Hepatocyte (in vitro differentiated cells): ENCODE data around the gene FAM222B. TPM values are rescaled to one million over a fixed set of nuclear protein-coding genes. Genes with fewer than 3 reads are reported as not detected.

Source experiments
- DNase-seq: peaks from one replicate; pipeline ENCODE4 v3.0.0-alpha.2; 2016; ENCODE audit warnings: low spot score
- H2AFZ ChIP-seq: fragments of 200-600 bp; sonication (generic); 2 replicates; pipeline ENCODE4 v1.6.0; 2016; ENCODE audit warnings: antibody characterized with exemption, mild to moderate bottlenecking
- H3K27ac ChIP-seq: fragments of 200-600 bp; sonication (generic); 2 replicates; pipeline ENCODE4 v1.5.1; 2016; ENCODE audit warnings: mild to moderate bottlenecking
- H3K27me3 ChIP-seq: fragments of 200-600 bp; sonication (generic); 2 replicates; pipeline ENCODE4 v1.6.1; 2016
- H3K36me3 ChIP-seq: fragments of 200-600 bp; sonication (generic); replicated peaks from 2 replicates; pipeline ENCODE4 v1.5.1; 2016; ENCODE audit warnings: low read depth; ENCODE audit not compliant: insufficient read depth
- H3K4me1 ChIP-seq: fragments of 200-600 bp; sonication (generic); 2 replicates; pipeline ENCODE4 v1.5.1; 2016; ENCODE audit warnings: mild to moderate bottlenecking, moderate library complexity; ENCODE audit not compliant: insufficient read depth
- H3K4me2 ChIP-seq: fragments of 200-600 bp; sonication (generic); 2 replicates; pipeline ENCODE4 v1.6.0; 2016
- H3K4me3 ChIP-seq: fragments of 200-600 bp; sonication (generic); 2 replicates; pipeline ENCODE4 v1.5.1; 2016; ENCODE audit warnings: mild to moderate bottlenecking
- H3K79me2 ChIP-seq: fragments of 200-600 bp; sonication (generic); 2 replicates; pipeline ENCODE4 v1.6.0; 2017; ENCODE audit warnings: mild to moderate bottlenecking
- H3K9me2 ChIP-seq: fragments of 200-600 bp; sonication (generic); replicated peaks from 2 replicates; pipeline ENCODE4 v1.6.0; 2017; ENCODE audit warnings: mild to moderate bottlenecking; ENCODE audit not compliant: insufficient read depth
- H3K9me3 ChIP-seq: fragments of 200-600 bp; sonication (generic); 2 replicates; pipeline ENCODE4 v1.5.1; 2016; ENCODE audit warnings: low read depth, mild to moderate bottlenecking
- H4K20me1 ChIP-seq: fragments of 200-600 bp; sonication (generic); 2 replicates; pipeline ENCODE4 v1.6.0; 2016; ENCODE audit warnings: mild to moderate bottlenecking; ENCODE audit not compliant: insufficient read depth, poor library complexity, severe bottlenecking
- CTCF ChIP-seq: fragments of 200-600 bp; sonication (generic); IDR thresholded peaks from 2 replicates; pipeline ENCODE4 v1.5.1; 2016; ENCODE audit warnings: antibody characterized with exemption, mild to moderate bottlenecking; ENCODE audit not compliant: poor library complexity
- EZH2 ChIP-seq: fragments of 200-600 bp; sonication (generic); IDR thresholded peaks from 2 replicates; pipeline ENCODE4 v1.6.1; 2016; ENCODE audit warnings: antibody characterized with exemption, mild to moderate bottlenecking, borderline replicate concordance
- EZH2phosphoT487 ChIP-seq: fragments of 200-600 bp; sonication (generic); IDR thresholded peaks from one replicate; pipeline ENCODE4 v1.6.1; 2018; ENCODE audit warnings: antibody characterized with exemption, mild to moderate bottlenecking, low read depth, moderate library complexity; ENCODE audit not compliant: unreplicated experiment, severe bottlenecking
- WGBS: methylation state at CpG from one replicate; pipeline ENCODE4 v1.1.6; 2016; ENCODE audit warnings: low lambda C conversion rate; ENCODE audit errors: missing lambda C conversion rate; 5-methylcytosine and 5-hydroxymethylcytosine counted together
- polyA plus RNA-seq: library from polyadenylated mRNA; unstranded; fragments of >200 nt; fragmentation: Nextera tagmentation; extraction: Ambion mirVana; gene quantifications from 2 replicates; pipeline ENCODE4 v1.2.1, GENCODE V29; 2016
- total RNA-seq: library from RNA; depleted of rRNA; stranded (reverse); fragments of >200 nt; gene quantifications from 2 replicates; pipeline ENCODE4 v1.2.3, GENCODE V29; 2014

Gene FAM222B
- total and polyA plus RNA-seq, 2 experiments from 2014 or later, result 7.9 to 36.0 TPM

- Histone ChIP-seq H3K4me2 (no peak overlapping the region), H3K4me3 (no peak overlapping the region), H2AFZ (no peak overlapping the region), H3K27ac (no peak overlapping the region), H3K36me3 (no peaks in the 10 kb centered on the region), H3K27me3 (no peaks in the 10 kb centered on the region), H4K20me1 (peaks cover 4% of the 10 kb centered on the region), H3K4me1 (no peaks in the 10 kb centered on the region), H3K9me2 (no peaks in the 10 kb centered on the region), H3K9me3 (no peaks in the 10 kb centered on the region), H3K79me2 (peaks cover 97% of the 10 kb centered on the region)
- TF ChIP-seq EZH2phosphoT487 (no peak), EZH2 (no peak), CTCF (no peak)
- DNase-seq, result no peak
- 100% methylated on average over 1 of the region's 1 CpG for WGBS
Observed at GRCh38 chr17:28834420-28834819, 8.2 kb downstream of the FAM222B start.

- no peaks in the 10 kb centered on the region for H4K20me1 ChIP-seq
- no peak overlapping the region for H3K4me2 ChIP-seq
- H2AFZ ChIP-seq, result no peak overlapping the region
- peaks cover 86% of the 10 kb centered on the region for H3K79me2 ChIP-seq
- no peak for DNase-seq
- no peaks in the 10 kb centered on the region for H3K9me3 ChIP-seq
- H3K36me3 ChIP-seq, result no peaks in the 10 kb centered on the region
- no peaks in the 10 kb centered on the region for H3K27me3 ChIP-seq
- no peak overlapping the region for H3K27ac ChIP-seq
- no peak overlapping the region for H3K4me3 ChIP-seq
- no peaks in the 10 kb centered on the region for H3K9me2 ChIP-seq
- WGBS, result 96% methylated on average over 15 of the region's 15 CpGs
- no peak for TF ChIP-seq CTCF
- TF ChIP-seq EZH2phosphoT487, result no peak
- no peak for TF ChIP-seq EZH2
- no peaks in the 10 kb centered on the region for H3K4me1 ChIP-seq
Observed at GRCh38 chr17:28828294-28829040, 14.1 kb downstream of the FAM222B start.

- 100% methylated on average over 1 of the region's 1 CpG for WGBS
- Histone ChIP-seq H3K27me3 (no peaks in the 10 kb centered on the region), H3K9me2 (no peaks in the 10 kb centered on the region), H3K4me2 (no peak overlapping the region), H4K20me1 (no peaks in the 10 kb centered on the region), H2AFZ (no peak overlapping the region), H3K36me3 (no peaks in the 10 kb centered on the region), H3K4me3 (no peak overlapping the region), H3K4me1 (no peaks in the 10 kb centered on the region), H3K79me2 (peaks cover 86% of the 10 kb centered on the region), H3K9me3 (no peaks in the 10 kb centered on the region), H3K27ac (no peak overlapping the region)
- no peak for DNase-seq
- TF ChIP-seq EZH2phosphoT487 (no peak), EZH2 (no peak), CTCF (no peak)
Observed at GRCh38 chr17:28827672-28828071, 14.9 kb downstream of the FAM222B start.
